Esophagus squamous epithelium (tissue), 4 donors: ENCODE results near the gene ERCC6L2.

Experiments
- POLR2A ChIP-seq, 4 donors: fragments of 450-650 bp; IDR thresholded peaks; one replicate each; pipeline ENCODE4 v1.6.1; 2017; ENCODE audit warnings: antibody characterized with exemption in 4 of 4, mild to moderate bottlenecking in 4 of 4, moderate library complexity in 3 of 4
- TF ChIP-seq, protein P1 (sequence below), 6 experiments: fragments of 450-650 bp in 4 of 6; fragments of 200-600 bp in 2 of 6; sonication (generic) in 2 of 6; IDR thresholded peaks; one replicate each; pipeline ENCODE4 v1.5.1; 2016 to 2019; ENCODE audit warnings: antibody characterized with exemption in 6 of 6, mild to moderate bottlenecking in 4 of 6, moderate library complexity in 4 of 6

DNA sequence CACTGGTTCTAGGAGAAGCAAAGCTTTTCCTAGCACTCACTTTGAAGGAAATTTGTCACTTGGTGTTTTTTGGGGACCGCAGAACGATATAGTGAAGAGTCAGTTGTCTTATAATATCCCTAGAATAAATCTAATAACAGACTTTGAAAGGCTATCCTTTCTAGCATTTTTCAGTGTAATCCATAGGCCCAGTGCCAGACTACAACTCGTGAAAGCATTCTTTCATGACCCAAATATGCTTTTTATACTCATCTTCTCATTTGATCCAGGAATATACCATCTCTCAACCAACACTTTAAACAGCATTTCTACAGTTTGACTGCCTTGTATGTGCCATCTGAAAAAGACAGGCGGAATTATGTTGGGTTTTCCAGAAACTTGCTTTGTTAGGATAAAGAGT, 104.0 kb downstream of the ERCC6L2 start:
- TF ChIP-seq, protein P1, sequence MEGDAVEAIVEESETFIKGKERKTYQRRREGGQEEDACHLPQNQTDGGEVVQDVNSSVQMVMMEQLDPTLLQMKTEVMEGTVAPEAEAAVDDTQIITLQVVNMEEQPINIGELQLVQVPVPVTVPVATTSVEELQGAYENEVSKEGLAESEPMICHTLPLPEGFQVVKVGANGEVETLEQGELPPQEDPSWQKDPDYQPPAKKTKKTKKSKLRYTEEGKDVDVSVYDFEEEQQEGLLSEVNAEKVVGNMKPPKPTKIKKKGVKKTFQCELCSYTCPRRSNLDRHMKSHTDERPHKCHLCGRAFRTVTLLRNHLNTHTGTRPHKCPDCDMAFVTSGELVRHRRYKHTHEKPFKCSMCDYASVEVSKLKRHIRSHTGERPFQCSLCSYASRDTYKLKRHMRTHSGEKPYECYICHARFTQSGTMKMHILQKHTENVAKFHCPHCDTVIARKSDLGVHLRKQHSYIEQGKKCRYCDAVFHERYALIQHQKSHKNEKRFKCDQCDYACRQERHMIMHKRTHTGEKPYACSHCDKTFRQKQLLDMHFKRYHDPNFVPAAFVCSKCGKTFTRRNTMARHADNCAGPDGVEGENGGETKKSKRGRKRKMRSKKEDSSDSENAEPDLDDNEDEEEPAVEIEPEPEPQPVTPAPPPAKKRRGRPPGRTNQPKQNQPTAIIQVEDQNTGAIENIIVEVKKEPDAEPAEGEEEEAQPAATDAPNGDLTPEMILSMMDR (IDR thresholded peaks at IDR 0.05): no peak
- TF ChIP-seq POLR2A (IDR thresholded peaks at IDR 0.05): no peak
